ENCODE results near the gene EPHX1. TPM values are rescaled to one million over a fixed set of nuclear protein-coding genes. Genes with fewer than 3 reads are reported as not detected.
A peak's percentile ranks its signal among the peaks of the same experiment; 100 is the strongest.
"Not testable (repeated sequence)": the region's sequence is repeated elsewhere in the genome, so short reads cannot be mapped to it uniquely, and the experiment has no call there.

The EPHX1 gene
- total RNA-seq (2014; rRNA removed; shearing (Covaris generic)) (18.2 and 21.9 TPM in 2 replicates), polyA plus RNA-seq (2016; fragmentation: Nextera tagmentation; extraction: Ambion mirVana) (16.6 and 17.0 TPM in 2 replicates)

DNA sequence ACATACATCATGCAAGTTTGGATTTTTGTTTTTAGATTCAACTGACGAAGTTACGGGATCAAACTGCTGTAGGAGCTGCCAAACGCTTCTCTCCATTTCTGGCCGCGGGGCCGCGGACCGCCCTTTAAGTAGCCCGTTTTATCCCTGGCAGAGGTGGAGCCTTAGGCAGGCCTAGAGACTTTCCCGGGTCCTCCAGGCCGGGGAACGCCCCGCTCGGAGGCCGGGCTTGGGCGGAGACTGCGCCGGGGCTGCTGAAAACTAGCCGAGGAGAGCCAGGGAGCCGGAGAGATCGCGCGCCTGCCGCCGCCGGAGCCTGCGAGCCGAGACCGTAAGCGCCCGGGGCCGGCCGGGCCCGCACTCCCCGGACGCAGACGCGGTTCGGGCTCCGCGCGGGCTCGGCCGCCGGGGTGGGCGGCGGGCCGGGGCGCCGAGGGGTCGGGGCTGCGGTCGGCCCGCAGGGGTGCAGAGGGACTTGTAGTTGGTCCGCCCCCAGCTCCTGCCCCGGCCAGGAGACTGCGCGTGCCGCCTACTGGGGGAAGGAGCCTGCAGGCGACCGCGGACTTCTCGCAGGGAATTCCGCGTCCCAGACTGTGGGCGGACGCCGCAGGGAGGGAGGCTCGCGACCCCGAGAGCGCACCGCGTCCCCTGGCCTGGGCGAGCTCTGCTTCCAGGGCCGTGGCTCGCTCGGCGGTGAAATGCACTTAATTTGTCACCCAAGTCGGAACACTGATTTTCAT, at the start of gene EPHX1:
Gene EPHX1, plus strand, starts transcription at position 283 of the 737 bp plus-strand sequence. CDS start 18,606 bp downstream, outside the sequence.
- peak within 1 kb of the TSS; percentile 88 for H2AFZ ChIP-seq
- H3K4me3 ChIP-seq = peak within 1 kb of the TSS; percentile 85
- no peaks in the 10 kb centered on the region for H3K79me2 ChIP-seq (ENCODE audit: insufficient read depth)
- peaks cover 36% of the 10 kb centered on the region for H3K4me1 ChIP-seq (ENCODE audit: insufficient read depth)
- no peaks in the 10 kb centered on the region for H4K20me1 ChIP-seq (ENCODE audit: insufficient read depth)
- in situ Hi-C loops (cut with MboI) = no loop called here
- TF ChIP-seq EZH2 (IDR thresholded peaks at IDR 0.05; ENCODE audit: insufficient read depth, poor library complexity, severe bottlenecking) (no peak), EZH2phosphoT487 (IDR thresholded peaks at IDR 0.05; ENCODE audit: insufficient read depth, low read depth) (no peak)
- H3K4me2 ChIP-seq (ENCODE audit: unreplicated experiment) = peak within 1 kb of the TSS; percentile 89
- H3K27ac ChIP-seq = peak within 1 kb of the TSS; percentile 22; the same call in 1 of the 2 replicates
- WGBS, 2 experiments (ENCODE audit: low coverage in 1 of 2, low lambda C conversion rate in 2 of 2, missing lambda C conversion rate in 2 of 2) = 1% methylated on average over 43 to 60 of the region's 80 CpGs
- no peaks in the 10 kb centered on the region for H3K9me3 ChIP-seq (ENCODE audit: low read depth)
- H3K36me3 ChIP-seq (ENCODE audit: low read depth) = no peaks in the 10 kb centered on the region
- H3K9me2 ChIP-seq (ENCODE audit: insufficient read depth) = no peaks in the 10 kb centered on the region
- peaks cover 37% of the 10 kb centered on the region for H3F3A ChIP-seq (ENCODE audit: insufficient read depth)
- no peaks in the 10 kb centered on the region for H3K27me3 ChIP-seq (replicated peaks; ENCODE audit: insufficient read depth)
- peak within 1 kb of the TSS; percentile 79 for H3K9ac ChIP-seq
- peak; percentile 95 for DNase-seq

DNA sequence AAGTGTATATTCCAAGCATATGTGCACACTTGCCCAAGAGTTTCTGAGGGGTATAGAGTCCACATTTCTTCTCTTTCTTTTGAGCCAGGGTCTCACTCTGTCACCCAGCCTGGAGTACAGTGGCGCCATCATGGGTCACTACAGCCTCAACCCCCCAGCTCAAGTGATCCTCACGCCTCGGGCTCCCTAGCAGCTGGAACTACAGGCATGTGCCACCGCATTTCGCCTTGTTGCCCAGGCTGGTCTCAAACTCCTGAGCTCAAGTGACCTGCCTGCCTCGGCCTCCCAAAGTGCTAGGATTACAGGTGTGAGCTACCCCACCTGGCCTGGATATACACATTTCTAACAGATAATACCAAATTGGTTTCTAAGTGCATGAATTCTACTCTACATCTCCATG, 49.4 kb upstream of the EPHX1 start:
- Histone ChIP-seq H4K20me1 (ENCODE audit: insufficient read depth) (no peaks in the 10 kb centered on the region), H3K79me2 (ENCODE audit: insufficient read depth) (no peaks in the 10 kb centered on the region), H3K9ac (no peak overlapping the region), H3K27me3 (replicated peaks; ENCODE audit: insufficient read depth) (no peaks in the 10 kb centered on the region), H3K9me2 (ENCODE audit: insufficient read depth) (no peaks in the 10 kb centered on the region), H3K4me3 (no peak overlapping the region), H3K9me3 (ENCODE audit: low read depth) (no peaks in the 10 kb centered on the region), H3K4me1 (ENCODE audit: insufficient read depth) (peaks cover 43% of the 10 kb centered on the region), H3K36me3 (ENCODE audit: low read depth) (no peaks in the 10 kb centered on the region), H3F3A (ENCODE audit: insufficient read depth) (peaks cover 51% of the 10 kb centered on the region), H3K27ac (no peak overlapping the region), H2AFZ (no peak overlapping the region), H3K4me2 (ENCODE audit: unreplicated experiment) (no peak overlapping the region)
- 96 to 97% methylated on average over 6 of the region's 6 CpGs for WGBS, 2 experiments (ENCODE audit: low coverage in 1 of 2, low lambda C conversion rate in 2 of 2, missing lambda C conversion rate in 2 of 2)
- in situ Hi-C loops (cut with MboI) = no loop called here
- no peak for DNase-seq
- TF ChIP-seq EZH2 (IDR thresholded peaks at IDR 0.05; ENCODE audit: insufficient read depth, poor library complexity, severe bottlenecking) = no peak

DNA sequence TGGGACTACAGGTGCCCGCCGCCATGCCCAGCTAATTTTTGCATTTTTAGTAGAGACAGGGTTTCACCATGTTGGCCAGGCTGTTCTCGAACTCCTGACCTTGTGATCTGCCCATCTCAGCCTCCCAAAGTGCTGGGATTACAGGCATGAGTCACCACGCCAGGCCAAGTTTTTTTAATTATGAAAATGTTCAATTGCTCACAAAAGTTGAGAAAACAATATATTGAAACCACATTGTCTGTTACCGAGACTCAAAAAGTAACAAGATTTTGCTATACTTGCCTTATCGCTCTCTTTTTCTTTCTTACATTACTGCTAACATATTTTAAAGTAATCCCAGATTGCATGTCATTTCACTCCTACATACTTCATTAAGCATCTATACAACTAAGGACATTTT, 48.5 kb upstream of the EPHX1 start:
- in situ Hi-C loops (cut with MboI); H4K20me1 ChIP-seq (ENCODE audit: insufficient read depth); H3K9me2 ChIP-seq (ENCODE audit: insufficient read depth); H3K4me3 ChIP-seq; H3K36me3 ChIP-seq (ENCODE audit: low read depth); H2AFZ ChIP-seq; H3K9me3 ChIP-seq (ENCODE audit: low read depth); H3K79me2 ChIP-seq (ENCODE audit: insufficient read depth); H3K27me3 ChIP-seq (replicated peaks; ENCODE audit: insufficient read depth): not testable (repeated sequence)
- Histone ChIP-seq H3K4me1 (ENCODE audit: insufficient read depth) (peaks cover 39% of the 10 kb centered on the region), H3K27ac (peak overlapping the region; percentile 65), H3F3A (ENCODE audit: insufficient read depth) (peaks cover 49% of the 10 kb centered on the region), H3K9ac (peak overlapping the region; percentile 29; the same call in 1 of the 2 replicates), H3K4me2 (ENCODE audit: unreplicated experiment) (peak overlapping the region; percentile 28)
- 38 to 39% methylated on average over 6 of the region's 6 CpGs for WGBS, 2 experiments (ENCODE audit: low coverage in 1 of 2, low lambda C conversion rate in 2 of 2, missing lambda C conversion rate in 2 of 2)
- peak; percentile 48 for DNase-seq

DNA sequence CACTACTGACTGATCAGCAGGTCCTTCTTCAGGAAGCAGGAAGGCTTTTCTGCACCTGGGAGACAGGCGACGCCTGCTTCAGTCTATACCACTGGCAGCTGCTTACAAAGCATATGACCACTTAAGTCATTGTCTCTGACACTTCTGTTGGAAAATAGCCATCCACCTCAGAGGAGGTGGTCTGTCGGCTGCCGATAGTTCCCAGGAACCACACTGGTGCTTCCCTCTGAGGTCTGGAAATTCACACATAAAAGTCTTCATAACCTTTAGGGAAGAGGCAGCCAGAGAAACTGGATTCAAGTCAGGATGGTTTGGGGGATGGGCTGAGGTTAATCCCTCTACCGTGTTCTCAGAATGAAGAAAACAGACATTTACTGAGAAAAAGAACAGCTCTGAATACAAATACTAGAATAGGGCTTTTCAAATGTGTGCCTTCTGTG, 47.9 kb upstream of the EPHX1 start:
- Histone ChIP-seq H2AFZ (peak overlapping the region; percentile 36), H3K4me1 (ENCODE audit: insufficient read depth) (peaks cover 44% of the 10 kb centered on the region), H3K4me2 (ENCODE audit: unreplicated experiment) (peak overlapping the region; percentile 28), H3K9me2 (ENCODE audit: insufficient read depth) (no peaks in the 10 kb centered on the region), H4K20me1 (ENCODE audit: insufficient read depth) (no peaks in the 10 kb centered on the region), H3K4me3 (no peak overlapping the region), H3K9ac (peak overlapping the region; percentile 29; the same call in 1 of the 2 replicates), H3K27ac (peak overlapping the region; percentile 65), H3K9me3 (ENCODE audit: low read depth) (no peaks in the 10 kb centered on the region), H3K27me3 (replicated peaks; ENCODE audit: insufficient read depth) (no peaks in the 10 kb centered on the region), H3F3A (ENCODE audit: insufficient read depth) (peaks cover 48% of the 10 kb centered on the region), H3K36me3 (ENCODE audit: low read depth) (no peaks in the 10 kb centered on the region), H3K79me2 (ENCODE audit: insufficient read depth) (no peaks in the 10 kb centered on the region)
- in situ Hi-C loops (cut with MboI) = no loop called here
- WGBS, 2 experiments (ENCODE audit: low coverage in 1 of 2, low lambda C conversion rate in 2 of 2, missing lambda C conversion rate in 2 of 2) = 26 to 33% methylated on average over 5 of the region's 5 CpGs
- no peak for TF ChIP-seq EZH2 (IDR thresholded peaks at IDR 0.05; ENCODE audit: insufficient read depth, poor library complexity, severe bottlenecking)
- no peak for TF ChIP-seq EZH2phosphoT487 (IDR thresholded peaks at IDR 0.05; ENCODE audit: insufficient read depth, low read depth)
- DNase-seq = peak; percentile 50
